Gastroesophageal sphincter (tissue), 4 donors: ENCODE results near the gene LRRC8C. TPM values are rescaled to one million over a fixed set of nuclear protein-coding genes. Genes with fewer than 3 reads are reported as not detected.

Experiments used
- small RNA-seq, 4 donors: library from RNA; depleted of rRNA; stranded (forward); fragments of <200 nt; gene quantifications; one replicate each; pipeline ENCODE3, GENCODE V24; 2016
- total RNA-seq, 4 donors: library from RNA; depleted of rRNA; stranded (reverse); fragments of >200 nt; gene quantifications; one replicate each; pipeline ENCODE4 v1.1.0, GENCODE V29; 2016

The LRRC8C gene
- total RNA-seq, 4 donors from 2014 or later: 5.4 to 9.6 (median 6.2) TPM

Small RNAs within 50 kb of the gene (small RNA-seq; reads per million reads assigned to genes)
- 0 reads per million in 4 donors for gene AC093423.1

Other genes with a start within 250 kb of the LRRC8C start
- 1 to 10 TPM; 3.5 to 6.9 (median 5.0) TPM for gene LRRC8B, start 108.3 kb upstream of the LRRC8C start, total RNA-seq
- 1 to 10 TPM; 4.7 to 8.5 (median 6.5) TPM for gene LRRC8D, start 187.9 kb downstream of the LRRC8C start, total RNA-seq